Stimulated activated CD4-positive, alpha-beta T cell treated with anti-CD3 and anti-CD28 coated beads, Interleukin-4, amount 100 ng/mL, for 48 hours (primary cell): ENCODE measurements around the gene NCEH1.
"Not testable (repeated sequence)": the region's sequence is repeated elsewhere in the genome, so short reads cannot be mapped to it uniquely, and the experiment has no call there.

Experiments used
- DNase-seq, 2 donors: peaks; one replicate each; pipeline ENCODE4 v3.0.0-alpha.2; 2020; ENCODE audit warnings: low read depth in 2 of 2

Gene NCEH1

GRCh38 chr3:172710664-172711453 lies at the start of gene NCEH1:
TSS of gene NCEH1 (minus strand) at chr3:172711067. CDS start at chr3:172710984, 83 bp downstream.
- DNase-seq: peak; percentile 57 to 77

- DNase-seq: not testable (repeated sequence)
Measured at GRCh38 chr3:172760416-172760815, 49.5 kb upstream of the NCEH1 start.

DNA sequence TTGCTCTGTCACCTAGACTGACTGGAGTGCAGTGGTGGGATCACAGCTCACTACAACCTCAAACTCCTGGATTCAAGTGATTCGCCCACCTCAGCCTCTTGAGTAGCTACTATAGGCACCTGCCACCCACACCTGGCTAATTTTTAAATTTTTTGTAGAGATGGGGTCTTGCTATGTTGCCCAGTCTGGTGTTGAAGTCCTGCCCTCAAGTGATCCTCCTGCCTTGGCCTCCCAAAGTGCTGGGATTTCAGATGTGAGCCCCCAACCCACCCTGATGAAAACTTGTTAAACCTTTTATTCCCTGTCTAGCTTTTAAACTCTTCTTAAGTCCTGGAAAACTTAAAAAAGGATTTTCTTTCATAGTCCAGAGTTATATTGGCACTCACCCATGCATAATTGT lies 42.3 kb upstream of the NCEH1 start:
- DNase-seq: no peak

- no peak for DNase-seq
Measured at GRCh38 chr3:172752651-172753050, 41.8 kb upstream of the NCEH1 start.

DNA sequence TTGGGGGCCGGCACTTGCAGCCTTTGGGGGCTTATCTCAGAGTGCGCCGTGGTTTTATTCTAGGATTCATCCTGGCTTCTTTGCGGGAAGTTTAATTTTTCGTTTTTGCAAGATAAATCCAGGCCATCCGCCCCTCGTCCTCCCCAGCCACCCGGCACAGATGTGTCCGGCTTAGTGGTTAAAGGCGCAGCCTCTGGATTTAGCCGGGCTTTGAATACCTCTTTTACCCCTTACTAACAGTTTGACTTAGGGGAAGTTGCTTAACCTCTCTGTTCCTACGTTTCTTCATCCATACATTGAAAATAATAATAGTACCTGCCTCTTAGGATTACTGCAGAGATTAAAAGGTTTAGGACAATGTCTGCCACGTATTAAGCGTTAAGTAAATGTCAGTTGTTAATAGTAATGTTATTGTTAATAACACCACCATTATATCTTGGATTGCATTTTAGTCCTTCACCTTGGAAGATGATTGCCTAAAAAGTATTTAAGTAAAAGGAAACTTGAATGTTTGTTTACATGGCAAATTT lies 40.4 kb upstream of the NCEH1 start:
- peak in 1 of 2 donors; percentile 5 for DNase-seq

GRCh38 chr3:172750368-172751174 lies 39.7 kb upstream of the NCEH1 start, which contains the start of gene ECT2:
TSS of gene ECT2 (plus strand) at chr3:172750726. CDS start at chr3:172754531, 3,805 bp downstream.
- DNase-seq: peak; percentile 92 to 96

DNA sequence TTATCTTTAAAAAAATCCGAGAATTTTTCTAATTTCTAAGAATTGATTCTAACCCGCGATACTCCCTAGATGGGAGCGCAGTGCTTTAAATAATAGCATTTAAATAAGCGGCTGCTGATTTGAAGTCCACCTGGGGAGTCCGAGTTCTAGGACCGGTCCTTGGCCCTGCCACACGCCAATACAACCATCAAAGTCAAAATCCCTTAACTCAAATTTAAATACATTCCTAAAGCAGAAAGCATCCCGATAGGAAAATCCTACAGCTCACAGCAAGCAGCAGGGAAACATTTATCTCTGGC lies 39.2 kb upstream of the NCEH1 start:
- peak in 1 of 2 donors; percentile 2 for DNase-seq

DNA sequence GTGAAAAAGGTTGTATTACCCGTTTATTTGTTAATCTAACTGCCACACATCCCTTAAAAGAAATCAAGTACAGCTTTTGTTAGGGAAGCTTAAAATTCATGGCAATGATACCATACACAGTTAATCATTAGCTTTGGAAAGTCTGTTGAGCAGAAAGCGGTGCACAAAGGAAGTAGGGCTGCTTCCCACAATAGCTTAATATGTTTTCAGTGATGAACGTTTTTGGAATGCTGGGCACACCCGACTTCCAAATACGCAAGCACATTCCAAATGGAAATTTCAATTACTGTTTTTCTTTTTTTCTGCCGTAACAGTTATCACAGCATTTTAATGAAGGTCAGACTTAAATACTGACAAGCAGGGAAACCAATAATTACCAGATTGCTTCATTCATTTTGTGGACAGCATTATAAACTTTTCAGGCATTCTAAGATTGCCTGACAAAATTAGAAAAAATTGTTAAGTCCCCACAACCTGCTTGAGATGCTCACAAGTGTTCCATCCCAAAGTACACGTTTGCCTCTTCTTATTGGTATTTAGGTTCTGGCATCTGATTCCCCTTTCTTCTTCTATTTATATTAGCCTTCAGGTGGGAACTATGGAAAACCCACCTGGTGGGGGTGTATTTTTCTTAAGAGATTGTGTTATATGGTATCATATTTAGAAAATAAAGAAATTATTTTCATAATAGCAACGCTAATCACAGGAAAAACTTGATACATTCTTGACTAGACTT lies 38.5 kb upstream of the NCEH1 start:
- DNase-seq: no peak

DNA sequence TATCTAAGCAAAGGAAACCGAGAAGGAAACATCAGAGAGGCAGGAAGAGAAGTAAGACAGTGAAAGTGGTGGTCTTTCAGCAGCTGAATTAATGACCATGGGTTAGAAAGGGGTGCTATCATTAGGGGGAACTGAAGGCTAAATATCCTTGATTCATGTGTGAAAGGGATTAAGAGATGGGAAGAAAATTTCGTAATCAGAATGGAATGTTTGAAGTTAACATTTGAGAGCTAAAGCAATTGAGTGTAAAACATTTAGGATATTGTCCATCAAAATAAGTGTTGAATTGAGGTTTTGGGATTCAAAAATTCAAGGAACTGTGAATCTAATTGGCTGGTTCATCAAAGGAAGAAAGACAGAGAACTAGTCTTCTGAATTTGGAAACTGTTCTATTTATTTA lies 35.6 kb upstream of the NCEH1 start:
- no peak for DNase-seq

GRCh38 chr3:172739462-172739861 lies 28.6 kb upstream of the NCEH1 start:
- no peak for DNase-seq

- DNase-seq: no peak
Measured at GRCh38 chr3:172735014-172735413, 24.1 kb upstream of the NCEH1 start.

GRCh38 chr3:172726380-172726779 lies 15.5 kb upstream of the NCEH1 start:
- DNase-seq: no peak

DNA sequence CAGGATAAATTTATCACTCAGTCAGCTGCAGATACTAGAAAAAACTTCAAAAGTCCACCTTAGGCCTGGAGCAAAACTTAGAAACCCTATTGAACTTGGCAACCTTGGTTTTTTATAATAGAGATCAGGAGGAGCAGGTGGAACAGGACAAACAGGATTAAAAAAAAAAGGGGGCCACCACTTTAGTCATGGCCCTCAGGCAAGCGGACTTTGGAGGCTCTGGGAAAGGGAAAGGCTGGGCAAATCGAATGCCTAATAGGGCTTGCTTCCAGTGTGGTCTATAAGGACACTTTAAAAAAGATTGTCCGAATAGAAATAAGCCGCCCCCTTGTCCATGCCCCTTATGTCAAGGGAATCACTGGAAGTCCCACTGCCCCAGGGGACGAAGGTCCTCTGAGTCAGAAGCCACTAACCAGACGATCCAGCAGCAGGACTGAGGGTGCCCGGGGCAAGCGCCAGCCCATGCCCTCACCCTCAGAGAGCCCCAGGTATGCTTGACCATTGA lies 11.7 kb upstream of the NCEH1 start:
- not testable (repeated sequence) for DNase-seq

- DNase-seq: no peak
Measured at GRCh38 chr3:172717493-172718088, 6.7 kb upstream of the NCEH1 start.

DNA sequence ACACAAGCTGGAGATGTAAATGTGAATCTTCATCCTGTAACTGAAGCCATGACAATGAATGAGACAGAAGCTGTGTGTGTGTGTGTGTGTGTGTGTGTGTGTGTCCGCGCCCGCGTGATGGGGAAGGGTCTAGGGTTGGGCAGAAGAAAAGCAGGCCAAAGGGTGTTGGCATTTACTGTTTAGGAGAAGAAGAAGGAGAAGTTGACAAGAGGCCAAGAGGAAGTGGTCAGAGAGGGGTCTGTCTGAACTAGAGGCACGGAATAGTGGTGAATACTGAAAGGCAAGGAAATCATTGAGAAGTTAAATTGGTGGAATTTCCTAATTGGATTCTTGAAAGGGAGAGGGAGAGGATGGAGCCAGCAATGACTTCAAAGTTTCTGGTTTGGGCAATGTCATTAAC lies 5.6 kb upstream of the NCEH1 start:
- DNase-seq: no peak

GRCh38 chr3:172713316-172713715 lies 2.4 kb upstream of the NCEH1 start:
- no peak for DNase-seq

- no peak for DNase-seq
Measured at GRCh38 chr3:172711454-172711795, 558 bp upstream of the NCEH1 start.

DNA sequence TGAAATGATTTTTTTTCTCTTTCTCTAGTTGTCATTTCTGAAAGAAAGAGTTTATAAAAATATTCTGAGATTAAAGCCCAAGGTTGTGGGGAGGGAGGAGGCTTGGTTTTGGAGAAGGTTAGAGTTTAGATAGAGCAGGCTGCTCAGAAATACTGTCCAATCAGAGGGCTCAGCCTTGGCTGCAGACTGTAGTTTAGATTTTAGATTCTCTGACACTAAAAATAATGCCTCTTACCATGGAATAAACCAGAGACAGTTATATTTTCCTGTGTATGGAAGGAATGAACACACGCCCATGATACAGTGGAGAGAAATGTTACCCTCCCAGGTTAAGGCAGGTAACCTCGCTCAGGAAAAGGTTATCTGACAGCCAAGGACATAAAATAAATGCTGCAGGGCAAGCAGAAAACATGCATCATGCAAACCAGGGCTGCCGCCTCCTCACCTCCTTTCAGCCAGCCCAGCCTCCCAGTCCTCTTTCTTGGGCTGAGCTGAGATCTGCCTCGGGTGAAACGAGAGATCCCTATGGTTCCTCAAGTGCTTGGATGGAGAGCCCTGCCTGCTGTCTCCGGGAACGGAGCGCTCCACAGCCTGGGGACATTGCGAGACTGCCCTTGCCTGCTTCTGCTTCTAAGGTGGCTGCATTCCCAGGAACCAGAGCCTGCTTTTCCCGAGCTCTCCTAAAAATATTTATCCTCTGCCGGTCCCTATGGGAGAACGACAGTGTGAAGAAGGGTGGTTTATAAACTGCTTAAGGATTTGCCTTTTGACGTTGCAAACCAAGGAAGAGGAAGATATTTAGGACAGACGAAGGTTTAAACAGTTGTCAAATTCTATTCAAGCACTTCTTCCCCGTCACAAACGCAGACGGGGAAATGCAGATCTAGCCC lies 848 bp downstream of the NCEH1 start:
- DNase-seq: peak in 1 of 2 donors; percentile 5

DNA sequence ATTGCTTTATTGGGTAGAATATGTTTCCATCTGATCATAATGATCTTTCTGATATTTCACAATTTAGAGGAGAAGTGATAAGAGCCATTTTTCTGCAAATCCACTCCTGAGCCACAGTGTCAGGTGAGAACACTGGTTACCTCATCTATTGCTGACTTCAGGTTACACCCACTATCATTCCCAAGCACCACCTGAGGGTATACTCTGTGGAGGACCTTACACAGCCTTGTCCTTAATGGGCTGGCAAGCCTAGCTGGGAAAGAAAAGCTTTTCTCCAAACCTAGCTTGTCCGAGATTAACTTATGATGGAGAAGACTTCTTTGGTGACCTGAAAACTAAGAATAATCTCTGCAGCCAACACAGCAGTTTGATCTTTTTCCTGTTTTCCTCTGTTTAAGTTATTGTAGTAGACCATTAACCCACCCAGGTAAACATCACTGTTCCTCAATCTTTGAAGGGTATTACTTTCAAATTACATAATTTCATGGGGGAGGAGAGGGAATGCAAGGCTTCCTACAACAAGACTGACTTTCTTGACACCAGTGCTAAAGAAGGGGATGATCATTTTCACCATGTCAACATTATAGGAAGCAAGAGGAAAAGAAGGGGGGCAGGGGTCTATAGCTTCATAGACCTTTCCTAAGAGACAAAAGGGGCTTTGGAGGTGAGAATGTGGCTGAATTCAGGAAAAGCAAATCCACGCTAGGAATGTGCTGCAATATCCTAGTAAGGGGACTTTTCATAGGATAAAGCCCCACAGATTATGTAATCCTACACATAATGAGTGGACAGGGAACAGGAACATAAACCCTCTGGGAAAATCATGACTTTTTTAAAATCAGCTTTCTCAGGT lies 1.7 kb downstream of the NCEH1 start:
- no peak for DNase-seq

DNA sequence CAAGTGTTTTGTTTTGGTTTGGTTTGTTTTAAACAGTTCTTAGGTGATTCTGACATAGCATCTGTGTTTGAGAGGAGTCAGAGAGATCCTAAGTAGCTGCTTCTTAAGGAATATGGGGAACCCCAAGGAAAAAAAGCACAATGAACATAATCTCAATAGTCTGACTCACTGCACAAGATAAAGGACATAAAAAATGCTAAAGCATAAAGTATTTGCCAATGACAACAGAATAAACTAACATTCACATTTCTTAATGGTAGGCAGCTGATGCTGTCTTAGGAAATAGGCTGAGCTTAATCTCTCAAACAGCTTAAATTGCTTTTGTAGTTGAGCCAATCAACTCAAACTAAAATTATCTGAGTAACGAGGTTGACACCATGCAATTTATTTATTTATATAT lies 2.9 kb downstream of the NCEH1 start:
- DNase-seq: no peak
